ENCODE measurements around the gene HCFC1R1. TPM values are rescaled to one million over a fixed set of nuclear protein-coding genes. Genes with fewer than 3 reads are reported as not detected.

Gene HCFC1R1
- total RNA-seq, 1 experiment from 2014 or later, result 76.0 TPM

DNA sequence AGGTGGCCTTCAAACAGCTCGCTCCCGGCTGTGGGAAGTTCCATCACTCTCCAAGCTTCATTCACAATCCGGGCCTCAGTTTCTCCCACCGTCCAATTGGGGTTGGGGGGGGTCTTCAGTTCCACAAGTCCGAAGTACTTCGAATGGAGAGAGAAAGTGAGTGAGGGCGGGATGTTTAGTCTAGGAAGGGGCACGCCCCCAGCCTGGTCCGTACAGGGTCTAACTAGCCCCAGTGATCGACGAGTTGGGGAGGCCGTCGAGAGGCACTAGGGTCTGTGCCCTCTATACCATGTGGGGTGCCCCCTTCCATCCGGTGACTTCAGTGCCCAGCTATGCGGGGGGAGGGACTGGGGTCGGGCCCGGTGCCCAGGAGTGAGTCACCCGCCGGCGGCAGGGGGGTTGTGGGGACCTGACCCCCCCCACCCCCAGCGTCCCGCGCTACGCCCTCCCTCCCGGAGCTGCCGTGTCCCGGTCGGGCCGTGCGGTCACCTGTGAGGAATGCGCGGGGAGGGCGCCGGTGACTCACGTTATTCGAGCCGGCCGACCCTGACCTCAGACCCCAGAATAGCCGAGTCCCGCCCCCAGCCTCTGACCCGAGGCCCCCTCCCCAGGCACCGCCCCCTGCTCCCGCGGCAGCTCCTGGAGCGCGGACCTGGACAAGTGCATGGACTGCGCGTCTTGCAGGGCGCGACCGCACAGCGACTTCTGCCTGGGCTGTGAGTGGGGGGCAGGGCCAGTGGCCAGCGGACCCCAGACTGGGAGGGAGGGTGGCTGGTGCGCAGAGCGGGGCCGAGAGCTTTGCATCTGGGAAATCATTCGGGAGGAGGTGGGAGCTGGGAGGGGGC, 2.9 kb downstream of the HCFC1R1 start (continued):
- TF ChIP-seq SMAD3 (CRISPR knock-in tag; IDR thresholded peaks at IDR 0.05; ENCODE audit: borderline replicate concordance), result 0 out of 2 replicates have a peak, but pooled peaks have one; percentile 32
- TF ChIP-seq MXD4 (CRISPR knock-in tag; IDR thresholded peaks at IDR 0.05; ENCODE audit: borderline replicate concordance), result no peak
- peak; percentile 12; the same call in 1 of the 2 replicates for TF ChIP-seq SP1 (CRISPR knock-in tag; conservative IDR thresholded peaks at IDR 0.05)
- TF ChIP-seq FOXK1 (CRISPR knock-in tag; IDR thresholded peaks at IDR 0.05), result 0 out of 2 replicates have a peak, but pooled peaks have one; percentile 12
- no peak for TF ChIP-seq SMAD4 (CRISPR knock-in tag; IDR thresholded peaks at IDR 0.05)
- no peak for TF ChIP-seq CREM (CRISPR knock-in tag; IDR thresholded peaks at IDR 0.05)
- peak; percentile 56; the same call in 1 of the 2 replicates for TF ChIP-seq HMGXB4 (CRISPR knock-in tag; IDR thresholded peaks at IDR 0.05)
- no peak for TF ChIP-seq FOXP4 (CRISPR knock-in tag; IDR thresholded peaks at IDR 0.05)
- no peak for TF ChIP-seq ETV6 (CRISPR knock-in tag; IDR thresholded peaks at IDR 0.05)
- no peak for TF ChIP-seq ZNF512 (CRISPR knock-in tag; IDR thresholded peaks at IDR 0.05; ENCODE audit: borderline replicate concordance)
- peak; percentile 45; the same call in 1 of the 2 replicates for TF ChIP-seq TP53 (CRISPR knock-in tag; IDR thresholded peaks at IDR 0.05)
- peak; percentile 33; the same call in 1 of the 2 replicates for TF ChIP-seq TEAD1 (CRISPR knock-in tag; IDR thresholded peaks at IDR 0.05)
- TF ChIP-seq, protein P1, sequence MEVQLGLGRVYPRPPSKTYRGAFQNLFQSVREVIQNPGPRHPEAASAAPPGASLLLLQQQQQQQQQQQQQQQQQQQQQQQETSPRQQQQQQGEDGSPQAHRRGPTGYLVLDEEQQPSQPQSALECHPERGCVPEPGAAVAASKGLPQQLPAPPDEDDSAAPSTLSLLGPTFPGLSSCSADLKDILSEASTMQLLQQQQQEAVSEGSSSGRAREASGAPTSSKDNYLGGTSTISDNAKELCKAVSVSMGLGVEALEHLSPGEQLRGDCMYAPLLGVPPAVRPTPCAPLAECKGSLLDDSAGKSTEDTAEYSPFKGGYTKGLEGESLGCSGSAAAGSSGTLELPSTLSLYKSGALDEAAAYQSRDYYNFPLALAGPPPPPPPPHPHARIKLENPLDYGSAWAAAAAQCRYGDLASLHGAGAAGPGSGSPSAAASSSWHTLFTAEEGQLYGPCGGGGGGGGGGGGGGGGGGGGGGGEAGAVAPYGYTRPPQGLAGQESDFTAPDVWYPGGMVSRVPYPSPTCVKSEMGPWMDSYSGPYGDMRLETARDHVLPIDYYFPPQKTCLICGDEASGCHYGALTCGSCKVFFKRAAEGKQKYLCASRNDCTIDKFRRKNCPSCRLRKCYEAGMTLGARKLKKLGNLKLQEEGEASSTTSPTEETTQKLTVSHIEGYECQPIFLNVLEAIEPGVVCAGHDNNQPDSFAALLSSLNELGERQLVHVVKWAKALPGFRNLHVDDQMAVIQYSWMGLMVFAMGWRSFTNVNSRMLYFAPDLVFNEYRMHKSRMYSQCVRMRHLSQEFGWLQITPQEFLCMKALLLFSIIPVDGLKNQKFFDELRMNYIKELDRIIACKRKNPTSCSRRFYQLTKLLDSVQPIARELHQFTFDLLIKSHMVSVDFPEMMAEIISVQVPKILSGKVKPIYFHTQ (CRISPR knock-in tag; IDR thresholded peaks at IDR 0.05), result no peak
- TF ChIP-seq, protein P2, sequence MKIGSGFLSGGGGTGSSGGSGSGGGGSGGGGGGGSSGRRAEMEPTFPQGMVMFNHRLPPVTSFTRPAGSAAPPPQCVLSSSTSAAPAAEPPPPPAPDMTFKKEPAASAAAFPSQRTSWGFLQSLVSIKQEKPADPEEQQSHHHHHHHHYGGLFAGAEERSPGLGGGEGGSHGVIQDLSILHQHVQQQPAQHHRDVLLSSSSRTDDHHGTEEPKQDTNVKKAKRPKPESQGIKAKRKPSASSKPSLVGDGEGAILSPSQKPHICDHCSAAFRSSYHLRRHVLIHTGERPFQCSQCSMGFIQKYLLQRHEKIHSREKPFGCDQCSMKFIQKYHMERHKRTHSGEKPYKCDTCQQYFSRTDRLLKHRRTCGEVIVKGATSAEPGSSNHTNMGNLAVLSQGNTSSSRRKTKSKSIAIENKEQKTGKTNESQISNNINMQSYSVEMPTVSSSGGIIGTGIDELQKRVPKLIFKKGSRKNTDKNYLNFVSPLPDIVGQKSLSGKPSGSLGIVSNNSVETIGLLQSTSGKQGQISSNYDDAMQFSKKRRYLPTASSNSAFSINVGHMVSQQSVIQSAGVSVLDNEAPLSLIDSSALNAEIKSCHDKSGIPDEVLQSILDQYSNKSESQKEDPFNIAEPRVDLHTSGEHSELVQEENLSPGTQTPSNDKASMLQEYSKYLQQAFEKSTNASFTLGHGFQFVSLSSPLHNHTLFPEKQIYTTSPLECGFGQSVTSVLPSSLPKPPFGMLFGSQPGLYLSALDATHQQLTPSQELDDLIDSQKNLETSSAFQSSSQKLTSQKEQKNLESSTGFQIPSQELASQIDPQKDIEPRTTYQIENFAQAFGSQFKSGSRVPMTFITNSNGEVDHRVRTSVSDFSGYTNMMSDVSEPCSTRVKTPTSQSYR (CRISPR knock-in tag; IDR thresholded peaks at IDR 0.05), result peak; percentile 58
- peak; percentile 38; the same call in 1 of the 2 replicates for TF ChIP-seq MAX (CRISPR knock-in tag; IDR thresholded peaks at IDR 0.05)
- no peak for TF ChIP-seq GRHL2 (CRISPR knock-in tag; IDR thresholded peaks at IDR 0.05; ENCODE audit: insufficient replicate concordance, severe bottlenecking)
- 0 out of 2 replicates have a peak, but pooled peaks have one; percentile 16 for TF ChIP-seq HMGA2 (CRISPR knock-in tag; IDR thresholded peaks at IDR 0.05)
